Hematopoietic multipotent progenitor cell treated with erythropoietin and hydrocortisone succinate and interleukin-3 and kit ligand, for 17 days (in vitro differentiated cells): ENCODE data around the gene CHST13.
"Not testable (repeated sequence)": the region's sequence is repeated elsewhere in the genome, so short reads cannot be mapped to it uniquely, and the experiment has no call there.

ENCODE experiments used
- DNase-seq: peaks from one replicate; pipeline ENCODE4 v3.0.0-alpha.2; 2015; ENCODE audit warnings: low spot score

Gene CHST13

GRCh38 chr3:126525853-126526667 is 2.1 kb downstream of the CHST13 start:
- no peak for DNase-seq

GRCh38 chr3:126526668-126527005 is 2.7 kb downstream of the CHST13 start:
- DNase-seq: no peak

- DNase-seq: no peak
These were observed 3.1 kb downstream of the CHST13 start for GRCh38 chr3:126527006-126527405.

GRCh38 chr3:126527455-126528211 is 3.7 kb downstream of the CHST13 start:
- DNase-seq: no peak

GRCh38 chr3:126528419-126528799 is 4.5 kb downstream of the CHST13 start:
- no peak for DNase-seq

- DNase-seq: no peak
These were observed 5.0 kb downstream of the CHST13 start for GRCh38 chr3:126528800-126529541.

GRCh38 chr3:126529585-126530170 is 5.7 kb downstream of the CHST13 start:
- no peak for DNase-seq

- no peak for DNase-seq
These were observed 6.5 kb downstream of the CHST13 start for GRCh38 chr3:126530171-126531050.

- no peak for DNase-seq
These were observed 7.0 kb downstream of the CHST13 start for GRCh38 chr3:126531051-126531330.

- DNase-seq: no peak
These were observed 9.6 kb downstream of the CHST13 start for GRCh38 chr3:126533506-126533905.

- DNase-seq: not testable (repeated sequence)
These were observed 10.8 kb downstream of the CHST13 start for GRCh38 chr3:126534716-126535115.

- no peak for DNase-seq
These were observed 11.7 kb downstream of the CHST13 start for GRCh38 chr3:126535636-126536035.

- no peak for DNase-seq
These were observed 12.2 kb downstream of the CHST13 start for GRCh38 chr3:126536126-126536525.

GRCh38 chr3:126537116-126537729 is 13.3 kb downstream of the CHST13 start:
- no peak for DNase-seq

- no peak for DNase-seq
These were observed 13.9 kb downstream of the CHST13 start for GRCh38 chr3:126537730-126538281.

- DNase-seq: no peak
These were observed 14.4 kb downstream of the CHST13 start for GRCh38 chr3:126538316-126538715.

GRCh38 chr3:126538966-126539365 is 15.0 kb downstream of the CHST13 start:
- DNase-seq: no peak

- no peak for DNase-seq
These were observed 15.7 kb downstream of the CHST13 start for GRCh38 chr3:126539558-126540250.

- DNase-seq: peak; percentile 20
These were observed 16.4 kb downstream of the CHST13 start for GRCh38 chr3:126540342-126540849.
